Karpas-422 (cell line): ENCODE results near the gene SCRN3. TPM values are rescaled to one million over a fixed set of nuclear protein-coding genes. Genes with fewer than 3 reads are reported as not detected.
"Not testable (repeated sequence)": the region's sequence is repeated elsewhere in the genome, so short reads cannot be mapped to it uniquely, and the experiment has no call there.

ENCODE experiments used
- DNase-seq: peaks from one replicate; pipeline ENCODE4 v3.0.0-alpha.2; 2015
- H2AFZ ChIP-seq: fragments of 200-600 bp; sonication (generic); 2 replicates; pipeline ENCODE4 v1.6.1; 2014; ENCODE audit warnings: antibody characterized with exemption, low read length, mixed read lengths
- H3K27ac ChIP-seq: fragments of 200-600 bp; sonication (generic); 2 replicates; pipeline ENCODE4 v1.5.1; 2014; ENCODE audit warnings: mild to moderate bottlenecking, low read length, moderate library complexity
- H3K27me3 ChIP-seq: fragments of 200-600 bp; sonication (generic); 2 replicates; pipeline ENCODE4 v1.6.1; 2014; ENCODE audit warnings: low read length, mixed read lengths
- H3K36me3 ChIP-seq: fragments of 200-600 bp; sonication (generic); 2 replicates; pipeline ENCODE4 v1.6.1; 2014; ENCODE audit warnings: low read length, mixed read lengths; ENCODE audit not compliant: insufficient read depth
- H3K4me1 ChIP-seq: fragments of 200-600 bp; sonication (generic); 2 replicates; pipeline ENCODE4 v1.6.1; 2014; ENCODE audit warnings: mild to moderate bottlenecking, low read length, mixed read lengths
- H3K4me2 ChIP-seq: fragments of 200-600 bp; sonication (generic); 2 replicates; pipeline ENCODE4 v1.6.1; 2014; ENCODE audit warnings: low read length, low read depth, mild to moderate bottlenecking; ENCODE audit not compliant: poor library complexity, severe bottlenecking
- H3K4me3 ChIP-seq: fragments of 200-600 bp; sonication (generic); 2 replicates; pipeline ENCODE4 v1.5.1; 2014; ENCODE audit warnings: mild to moderate bottlenecking, antibody characterized with exemption, low read length, mixed read lengths
- H3K79me2 ChIP-seq: fragments of 200-600 bp; sonication (generic); 2 replicates; pipeline ENCODE4 v1.6.1; 2014; ENCODE audit warnings: mild to moderate bottlenecking, low read length, mixed read lengths
- H3K9ac ChIP-seq: fragments of 200-600 bp; sonication (generic); 2 replicates; pipeline ENCODE4 v1.6.0; 2014; ENCODE audit warnings: low read length
- H3K9me2 ChIP-seq: fragments of 200-600 bp; sonication (generic), shearing (Covaris generic); replicated peaks from 2 replicates; pipeline ENCODE4 v1.6.0; 2014; ENCODE audit warnings: mild to moderate bottlenecking, low read length, moderate library complexity; ENCODE audit not compliant: insufficient read depth
- H3K9me3 ChIP-seq: fragments of 300-700, 200-600 bp; sonication (generic); 2 replicates; pipeline ENCODE4 v1.6.1; 2014; ENCODE audit warnings: low read length, mixed read lengths
- H4K20me1 ChIP-seq: fragments of 200-600 bp; sonication (generic); 2 replicates; pipeline ENCODE4 v1.6.1; 2014; ENCODE audit warnings: mild to moderate bottlenecking, antibody characterized with exemption, low read length, low read depth; ENCODE audit not compliant: insufficient read depth
- total RNA-seq: library from RNA; depleted of rRNA; stranded (reverse); fragments of >200 nt; shearing (Covaris generic); gene quantifications from 2 replicates; pipeline ENCODE4 v1.2.3, GENCODE V29; 2014; ENCODE audit warnings: low replicate concordance

SCRN3 gene
- total RNA-seq, 1 experiment from 2014 or later: 47.4 TPM

- H3K4me3 ChIP-seq, H3K27me3 ChIP-seq, H3K9ac ChIP-seq, H3K9me2 ChIP-seq, DNase-seq, H3K4me1 ChIP-seq, H3K4me2 ChIP-seq, H3K79me2 ChIP-seq, H3K9me3 ChIP-seq, H4K20me1 ChIP-seq, H3K27ac ChIP-seq, H2AFZ ChIP-seq: not testable (repeated sequence)
- peaks cover 15% of the 10 kb centered on the region for H3K36me3 ChIP-seq
Observed at GRCh38 chr2:174363492-174364225, 31.9 kb upstream of the SCRN3 start.

GRCh38 chr2:174364628-174365027 is 30.9 kb upstream of the SCRN3 start:
- no peaks in the 10 kb centered on the region for H4K20me1 ChIP-seq
- H3K79me2 ChIP-seq: peaks cover 7% of the 10 kb centered on the region; the same call in 1 of the 2 replicates
- no peaks in the 10 kb centered on the region for H3K27me3 ChIP-seq
- peaks cover 15% of the 10 kb centered on the region for H3K36me3 ChIP-seq
- no peak overlapping the region for H3K4me3 ChIP-seq
- no peaks in the 10 kb centered on the region for H3K9me2 ChIP-seq
- H3K4me1 ChIP-seq: peaks cover 9% of the 10 kb centered on the region
- no peak overlapping the region for H3K4me2 ChIP-seq
- no peak overlapping the region for H2AFZ ChIP-seq
- H3K27ac ChIP-seq: no peak overlapping the region
- DNase-seq: no peak
- H3K9ac ChIP-seq: no peak overlapping the region
- no peaks in the 10 kb centered on the region; the same call in 1 of the 2 replicates for H3K9me3 ChIP-seq

- no peak overlapping the region for H2AFZ ChIP-seq
- peaks cover 9% of the 10 kb centered on the region for H3K4me1 ChIP-seq
- no peak overlapping the region for H3K4me2 ChIP-seq
- no peaks in the 10 kb centered on the region for H3K27me3 ChIP-seq
- no peaks in the 10 kb centered on the region for H4K20me1 ChIP-seq
- no peak for DNase-seq
- H3K4me3 ChIP-seq: no peak overlapping the region
- H3K27ac ChIP-seq: no peak overlapping the region
- H3K9me3 ChIP-seq: no peaks in the 10 kb centered on the region; the same call in 1 of the 2 replicates
- H3K9me2 ChIP-seq: no peaks in the 10 kb centered on the region
- H3K79me2 ChIP-seq: peaks cover 7% of the 10 kb centered on the region; the same call in 1 of the 2 replicates
- no peak overlapping the region for H3K9ac ChIP-seq
- peaks cover 15% of the 10 kb centered on the region for H3K36me3 ChIP-seq
Observed at GRCh38 chr2:174365571-174365970, 30.0 kb upstream of the SCRN3 start.

- Histone ChIP-seq H3K4me2 (no peak overlapping the region), H3K27ac (no peak overlapping the region; the same call in 1 of the 2 replicates), H2AFZ (no peak overlapping the region), H3K4me1 (peaks cover 9% of the 10 kb centered on the region), H3K79me2 (peaks cover 4% of the 10 kb centered on the region; the same call in 1 of the 2 replicates), H3K9me2 (no peaks in the 10 kb centered on the region), H3K4me3 (no peak overlapping the region), H4K20me1 (no peaks in the 10 kb centered on the region), H3K27me3 (no peaks in the 10 kb centered on the region), H3K9me3 (no peaks in the 10 kb centered on the region; the same call in 1 of the 2 replicates), H3K9ac (no peak overlapping the region), H3K36me3 (peaks cover 17% of the 10 kb centered on the region)
- DNase-seq: no peak
Observed at GRCh38 chr2:174368691-174369090, 26.8 kb upstream of the SCRN3 start.

GRCh38 chr2:174376967-174377366 is 18.6 kb upstream of the SCRN3 start:
- Histone ChIP-seq H3K9ac (no peak overlapping the region), H3K4me2 (no peak overlapping the region), H2AFZ (no peak overlapping the region), H3K4me3 (no peak overlapping the region), H3K27ac (no peak overlapping the region), H3K4me1 (no peaks in the 10 kb centered on the region), H3K36me3 (peaks cover 37% of the 10 kb centered on the region; the same call in 1 of the 2 replicates), H3K79me2 (peaks cover 3% of the 10 kb centered on the region; the same call in 1 of the 2 replicates), H4K20me1 (no peaks in the 10 kb centered on the region), H3K9me3 (no peaks in the 10 kb centered on the region), H3K27me3 (no peaks in the 10 kb centered on the region), H3K9me2 (no peaks in the 10 kb centered on the region)
- DNase-seq: no peak

GRCh38 chr2:174383796-174384195 is 11.7 kb upstream of the SCRN3 start:
- Histone ChIP-seq H3K36me3 (peaks cover 25% of the 10 kb centered on the region), H3K4me3 (no peak overlapping the region)

GRCh38 chr2:174385201-174385600 is 10.3 kb upstream of the SCRN3 start:
- Histone ChIP-seq H3K4me1 (peaks cover 9% of the 10 kb centered on the region), H3K4me2 (no peak overlapping the region), H4K20me1 (no peaks in the 10 kb centered on the region), H3K9ac (no peak overlapping the region), H3K4me3 (no peak overlapping the region), H3K9me2 (no peaks in the 10 kb centered on the region), H3K36me3 (peaks cover 21% of the 10 kb centered on the region), H3K27ac (no peak overlapping the region), H3K79me2 (peaks cover 69% of the 10 kb centered on the region), H2AFZ (no peak overlapping the region), H3K27me3 (no peaks in the 10 kb centered on the region), H3K9me3 (no peaks in the 10 kb centered on the region)
- DNase-seq: no peak

More at GRCh38 chr2:174383796-174384195, 11.7 kb upstream of the SCRN3 start:
- Histone ChIP-seq H4K20me1 (no peaks in the 10 kb centered on the region), H3K9me2 (no peaks in the 10 kb centered on the region), H3K4me2 (no peak overlapping the region), H3K9me3 (no peaks in the 10 kb centered on the region), H3K79me2 (peaks cover 55% of the 10 kb centered on the region), H2AFZ (no peak overlapping the region), H3K27ac (no peak overlapping the region), H3K9ac (no peak overlapping the region), H3K27me3 (no peaks in the 10 kb centered on the region), H3K4me1 (peaks cover 9% of the 10 kb centered on the region)
- DNase-seq: peak; percentile 48

- H3K9me3 ChIP-seq, H3K4me3 ChIP-seq, H3K4me2 ChIP-seq, H3K27me3 ChIP-seq, H2AFZ ChIP-seq, DNase-seq, H3K27ac ChIP-seq, H3K9me2 ChIP-seq, H3K9ac ChIP-seq, H4K20me1 ChIP-seq: not testable (repeated sequence)
- H3K4me1 ChIP-seq: peaks cover 17% of the 10 kb centered on the region
- H3K79me2 ChIP-seq: peaks cover 84% of the 10 kb centered on the region
- H3K36me3 ChIP-seq: peaks cover 43% of the 10 kb centered on the region
Observed at GRCh38 chr2:174388706-174389105, 6.8 kb upstream of the SCRN3 start.
